ENCODE results near the gene CC2D1A.

The CC2D1A gene

DNA sequence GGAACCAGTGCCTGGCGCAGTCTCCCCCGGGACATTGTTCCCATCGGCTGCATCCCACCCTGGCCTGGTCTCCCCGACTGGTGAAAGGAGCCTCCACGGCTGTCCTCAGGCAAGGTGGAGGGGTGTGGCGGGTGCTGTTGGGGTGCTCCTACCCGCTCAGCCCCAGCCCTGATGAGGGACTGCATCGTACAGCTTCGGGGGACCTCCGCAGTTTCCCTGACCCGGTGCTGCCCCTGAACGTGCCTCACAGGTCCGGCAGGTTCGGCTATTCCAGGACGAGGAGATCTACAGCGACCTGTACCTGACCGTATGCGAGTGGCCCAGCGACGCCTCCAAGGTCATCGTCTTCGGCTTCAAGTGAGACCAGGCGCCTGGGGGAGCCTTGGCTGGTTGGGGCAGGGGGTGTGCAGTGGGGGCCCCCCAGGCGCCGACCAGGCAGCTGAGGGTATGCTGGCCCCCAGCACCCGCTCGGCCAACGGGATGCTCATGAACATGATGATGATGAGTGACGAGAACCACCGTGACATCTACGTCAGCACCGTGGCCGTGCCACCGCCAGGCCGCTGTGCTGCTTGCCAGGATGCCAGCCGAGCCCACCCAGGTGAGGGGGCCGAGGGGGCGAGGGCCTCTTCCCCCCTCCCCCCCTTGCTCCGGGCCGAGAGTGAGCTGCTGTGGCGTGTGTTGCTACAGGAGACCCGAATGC lies 49.8 kb downstream of the CC2D1A start:
- peaks cover 64% of the 10 kb centered on the region for H3K36me3 ChIP-seq

DNA sequence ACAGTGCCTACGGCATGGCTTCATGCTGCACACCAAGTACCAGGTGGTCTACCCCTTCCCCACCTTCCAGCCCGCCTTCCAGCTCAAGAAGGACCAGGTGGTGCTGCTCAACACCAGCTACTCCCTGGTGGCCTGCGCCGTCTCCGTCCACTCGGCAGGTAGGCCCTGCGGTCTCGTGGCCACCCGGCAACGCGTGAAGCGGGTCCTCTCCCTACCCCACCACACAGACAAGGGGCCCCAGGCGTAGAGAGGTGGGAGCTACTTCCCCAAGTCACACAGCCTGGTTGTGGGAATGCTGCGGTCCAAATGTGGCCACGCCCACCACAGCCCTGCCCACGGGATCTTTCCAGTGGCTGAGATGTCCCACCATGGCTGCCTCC lies 50.4 kb downstream of the CC2D1A start:
- Histone ChIP-seq H3K27ac (no peak overlapping the region), H3K27me3 (ENCODE audit: insufficient read depth, low read depth, severe bottlenecking) (no peaks in the 10 kb centered on the region), H3K9me3 (ENCODE audit: severe bottlenecking) (no peaks in the 10 kb centered on the region), H3K36me3 (peaks cover 66% of the 10 kb centered on the region), H3K4me3 (ENCODE audit: low read depth, low read length) (no peak overlapping the region)
- TF ChIP-seq, protein P1, sequence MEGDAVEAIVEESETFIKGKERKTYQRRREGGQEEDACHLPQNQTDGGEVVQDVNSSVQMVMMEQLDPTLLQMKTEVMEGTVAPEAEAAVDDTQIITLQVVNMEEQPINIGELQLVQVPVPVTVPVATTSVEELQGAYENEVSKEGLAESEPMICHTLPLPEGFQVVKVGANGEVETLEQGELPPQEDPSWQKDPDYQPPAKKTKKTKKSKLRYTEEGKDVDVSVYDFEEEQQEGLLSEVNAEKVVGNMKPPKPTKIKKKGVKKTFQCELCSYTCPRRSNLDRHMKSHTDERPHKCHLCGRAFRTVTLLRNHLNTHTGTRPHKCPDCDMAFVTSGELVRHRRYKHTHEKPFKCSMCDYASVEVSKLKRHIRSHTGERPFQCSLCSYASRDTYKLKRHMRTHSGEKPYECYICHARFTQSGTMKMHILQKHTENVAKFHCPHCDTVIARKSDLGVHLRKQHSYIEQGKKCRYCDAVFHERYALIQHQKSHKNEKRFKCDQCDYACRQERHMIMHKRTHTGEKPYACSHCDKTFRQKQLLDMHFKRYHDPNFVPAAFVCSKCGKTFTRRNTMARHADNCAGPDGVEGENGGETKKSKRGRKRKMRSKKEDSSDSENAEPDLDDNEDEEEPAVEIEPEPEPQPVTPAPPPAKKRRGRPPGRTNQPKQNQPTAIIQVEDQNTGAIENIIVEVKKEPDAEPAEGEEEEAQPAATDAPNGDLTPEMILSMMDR (IDR thresholded peaks at IDR 0.05; ENCODE audit: low read depth, low read length), result no peak
- no peak for DNase-seq

More for the DNA sequence above, 49.8 kb downstream of the CC2D1A start:
- Histone ChIP-seq H3K4me3 (ENCODE audit: low read depth, low read length) (no peak overlapping the region), H3K9me3 (ENCODE audit: severe bottlenecking) (no peaks in the 10 kb centered on the region), H3K27ac (no peak overlapping the region), H3K27me3 (ENCODE audit: insufficient read depth, low read depth, severe bottlenecking) (no peaks in the 10 kb centered on the region)
- TF ChIP-seq, protein P1 (IDR thresholded peaks at IDR 0.05; ENCODE audit: low read depth, low read length), result no peak
- DNase-seq, result no peak

DNA sequence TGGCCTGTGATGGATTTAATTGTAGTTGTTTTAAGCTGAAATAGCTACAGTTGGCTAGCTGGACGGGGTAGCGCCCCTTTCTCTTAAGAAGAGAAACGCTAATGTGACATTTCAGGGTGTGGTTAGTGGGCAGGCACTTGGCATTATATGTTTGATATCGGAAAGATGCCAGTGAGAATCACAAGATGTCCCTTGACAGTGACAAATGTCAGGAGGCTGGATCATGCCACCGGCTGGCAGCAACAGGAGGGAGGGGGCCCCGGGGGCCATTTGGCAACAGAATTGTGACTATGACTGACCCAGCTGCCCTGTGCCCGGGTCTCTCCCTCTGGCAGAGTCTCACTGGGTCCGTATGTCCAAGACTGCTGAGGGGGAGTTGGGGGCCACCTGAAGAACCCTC lies 51.0 kb downstream of the CC2D1A start:
- no peak overlapping the region for H3K4me3 ChIP-seq (ENCODE audit: low read depth, low read length)
- no peak overlapping the region for H3K27ac ChIP-seq
- no peaks in the 10 kb centered on the region for H3K9me3 ChIP-seq (ENCODE audit: severe bottlenecking)
- DNase-seq, result no peak
- H3K36me3 ChIP-seq, result peaks cover 66% of the 10 kb centered on the region
- TF ChIP-seq, protein P1 (IDR thresholded peaks at IDR 0.05; ENCODE audit: low read depth, low read length), result no peak
- H3K27me3 ChIP-seq (ENCODE audit: insufficient read depth, low read depth, severe bottlenecking), result no peaks in the 10 kb centered on the region

DNA sequence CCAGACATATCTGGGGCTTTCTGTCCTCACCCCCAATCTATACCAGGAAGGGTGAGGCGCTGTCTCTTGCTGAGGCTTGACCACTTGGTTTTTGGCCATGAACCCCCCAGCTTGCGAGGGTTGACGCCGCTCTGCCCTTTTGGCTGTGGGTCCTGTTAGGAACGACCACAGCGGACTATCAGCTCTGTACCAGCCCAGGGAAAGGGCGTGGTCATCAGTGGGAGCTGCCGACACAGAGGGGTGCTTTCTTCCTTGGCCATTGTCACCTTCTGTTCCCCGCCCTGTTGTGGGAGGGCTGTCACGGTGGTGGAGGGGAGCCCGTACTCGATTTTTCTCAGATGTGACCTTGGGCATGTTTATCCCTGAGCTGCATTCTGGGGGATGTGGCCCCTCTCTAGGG lies 52.0 kb downstream of the CC2D1A start:
- H3K9me3 ChIP-seq (ENCODE audit: severe bottlenecking), result no peaks in the 10 kb centered on the region
- peaks cover 70% of the 10 kb centered on the region for H3K36me3 ChIP-seq
- no peak for DNase-seq
- no peak overlapping the region for H3K4me3 ChIP-seq (ENCODE audit: low read depth, low read length)
- no peaks in the 10 kb centered on the region for H3K27me3 ChIP-seq (ENCODE audit: insufficient read depth, low read depth, severe bottlenecking)
- no peak overlapping the region for H3K27ac ChIP-seq
- TF ChIP-seq, protein P1 (IDR thresholded peaks at IDR 0.05; ENCODE audit: low read depth, low read length), result no peak

DNA sequence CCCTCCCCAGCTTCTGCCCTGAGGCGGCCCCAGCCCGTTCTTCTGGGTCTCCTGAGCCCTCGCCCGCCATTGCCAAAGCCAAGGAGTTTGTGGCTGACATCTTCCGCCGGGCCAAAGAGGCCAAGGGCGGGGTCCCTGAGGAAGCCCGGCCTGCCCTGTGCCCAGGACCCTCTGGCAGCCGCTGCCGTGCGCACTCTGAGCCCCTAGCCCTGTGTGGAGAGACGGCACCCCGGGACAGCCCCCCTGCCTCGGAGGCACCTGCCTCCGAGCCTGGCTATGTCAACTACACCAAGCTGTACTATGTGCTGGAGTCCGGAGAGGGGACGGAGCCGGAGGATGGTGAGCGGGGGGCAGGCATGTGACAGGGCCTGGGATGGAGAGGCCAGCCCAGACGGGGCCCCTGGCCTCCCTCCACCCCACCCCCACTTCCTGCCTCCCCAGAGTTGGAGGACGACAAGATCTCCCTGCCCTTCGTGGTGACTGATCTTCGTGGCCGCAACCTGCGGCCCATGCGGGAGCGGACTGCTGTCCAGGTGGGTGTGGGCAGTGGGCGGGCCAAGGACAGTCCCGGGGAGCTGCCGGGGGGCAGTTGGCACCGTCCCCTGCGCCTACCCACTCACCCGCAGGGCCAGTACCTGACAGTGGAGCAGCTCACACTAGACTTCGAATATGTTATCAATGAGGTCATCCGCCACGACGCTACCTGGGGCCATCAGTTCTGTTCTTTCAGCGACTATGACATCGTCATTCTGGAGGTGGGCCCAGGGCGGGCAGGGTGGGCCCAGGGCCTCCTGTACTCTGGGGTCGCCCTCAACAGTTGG lies 53.4 kb downstream of the CC2D1A start:
- Histone ChIP-seq H3K36me3 (peaks cover 72% of the 10 kb centered on the region), H3K27me3 (ENCODE audit: insufficient read depth, low read depth, severe bottlenecking) (no peaks in the 10 kb centered on the region), H3K27ac (no peak overlapping the region), H3K4me3 (ENCODE audit: low read depth, low read length) (no peak overlapping the region), H3K9me3 (ENCODE audit: severe bottlenecking) (no peaks in the 10 kb centered on the region)
- no peak for DNase-seq
- TF ChIP-seq, protein P1 (IDR thresholded peaks at IDR 0.05; ENCODE audit: low read depth, low read length), result no peak

Measured in WERI-Rb-1 (cell line).